ENCODE measurements around the gene ESPL1.
"Not testable (repeated sequence)": the region's sequence is repeated elsewhere in the genome, so short reads cannot be mapped to it uniquely, and the experiment has no call there.

Gene ESPL1

DNA sequence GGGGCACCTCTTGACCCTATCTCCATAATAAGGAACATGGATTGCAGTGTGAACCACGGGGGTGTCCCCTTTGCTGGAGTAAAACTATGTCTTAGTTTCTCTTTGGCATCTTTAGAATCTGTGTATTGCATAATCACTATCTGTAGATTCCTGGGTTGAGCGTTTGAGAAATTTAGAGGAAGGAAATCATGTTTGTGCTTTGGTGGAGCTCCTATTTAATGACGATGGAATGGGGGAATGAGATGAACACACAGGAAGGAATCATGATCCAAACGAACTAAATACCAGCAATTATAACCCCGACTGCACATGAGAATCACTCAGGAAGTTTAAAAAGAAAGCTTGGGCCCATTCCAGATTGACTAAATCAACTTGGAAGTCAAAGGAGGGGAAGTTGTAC lies 30.1 kb downstream of the ESPL1 start:
- no peak for DNase-seq

DNA sequence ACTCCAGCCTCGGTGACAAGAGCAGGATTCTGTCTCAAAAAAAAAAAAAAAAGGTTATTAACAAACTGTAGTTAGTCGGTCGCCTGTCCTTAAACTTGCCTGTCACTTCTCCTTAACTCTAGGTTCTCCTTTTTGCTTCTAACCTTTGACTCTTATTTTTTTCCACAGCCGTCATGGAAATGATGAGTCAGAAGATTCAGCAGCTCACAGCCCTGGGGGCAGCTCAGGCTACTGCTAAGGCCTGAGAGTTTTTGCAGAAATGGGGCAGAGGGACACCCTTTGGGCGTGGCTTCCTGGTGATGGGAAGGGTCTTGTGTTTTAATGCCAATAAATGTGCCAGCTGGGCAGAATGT lies 31.0 kb downstream of the ESPL1 start:
- DNase-seq, result no peak

DNA sequence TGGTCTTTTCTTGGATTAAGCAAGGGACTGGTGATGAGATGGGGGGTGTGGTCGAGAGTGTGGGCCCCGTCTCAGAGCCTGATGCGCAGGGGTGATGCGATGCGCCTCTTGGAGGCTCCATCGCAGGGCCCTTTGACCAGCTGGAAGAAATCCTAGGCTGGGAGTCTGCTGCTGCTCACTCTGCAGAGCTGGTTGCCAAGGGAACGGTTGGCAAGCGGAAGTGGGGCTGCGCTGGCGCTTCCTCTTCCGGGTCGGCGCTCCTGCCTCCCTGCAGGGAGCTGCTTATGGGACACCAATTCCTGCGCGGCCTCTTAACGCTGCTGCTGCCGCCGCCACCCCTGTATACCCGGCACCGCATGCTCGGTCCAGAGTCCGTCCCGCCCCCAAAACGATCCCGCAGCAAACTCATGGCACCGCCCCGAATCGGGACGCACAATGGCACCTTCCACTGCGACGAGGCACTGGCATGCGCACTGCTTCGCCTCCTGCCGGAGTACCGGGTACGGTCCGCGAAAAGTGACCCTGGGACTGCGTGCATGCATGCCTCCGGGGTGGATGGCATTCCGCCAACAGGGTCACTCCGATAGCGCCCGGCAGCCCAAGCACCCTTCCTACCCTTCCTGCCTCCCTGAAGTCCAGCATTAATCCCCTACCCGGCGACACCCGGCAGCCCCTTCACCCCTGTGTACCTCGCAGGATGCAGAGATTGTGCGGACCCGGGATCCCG lies 31.5 kb downstream of the ESPL1 start, which contains the start of gene MYG1:
Gene MYG1 (plus strand): TSS at position 242 of the 727 bp plus-strand sequence. CDS start 43 bp downstream, at position 285.
- DNase-seq, result peak; percentile 28 to 94 (median 83)

DNA sequence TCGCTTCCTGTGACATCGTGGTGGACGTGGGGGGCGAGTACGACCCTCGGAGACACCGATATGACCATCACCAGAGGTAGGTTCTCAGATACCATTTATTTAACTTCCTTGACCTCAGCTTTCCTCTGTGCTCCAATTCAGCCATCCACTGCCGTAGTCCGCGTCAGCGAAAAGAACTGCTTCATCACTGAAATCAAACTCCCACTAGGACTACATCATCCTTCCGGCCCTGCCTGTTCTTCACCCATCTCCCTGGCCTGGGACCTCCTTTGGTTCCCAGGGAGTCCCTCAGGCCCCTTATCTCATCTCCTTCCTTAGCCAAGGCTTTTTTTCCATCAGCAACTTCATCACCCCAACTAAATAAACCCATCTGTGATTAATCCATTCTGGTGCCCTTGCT lies 32.1 kb downstream of the ESPL1 start:
- peak in 2 of 51 donors; percentile 30 to 43 for DNase-seq

GRCh38 chr12:53302903-53303302 lies 34.8 kb downstream of the ESPL1 start:
- DNase-seq, result no peak

- no peak for DNase-seq
Observed at GRCh38 chr12:53306826-53307225, 38.7 kb downstream of the ESPL1 start.

GRCh38 chr12:53308276-53308675 lies 40.2 kb downstream of the ESPL1 start:
- no peak for DNase-seq

GRCh38 chr12:53313996-53314395 lies 45.9 kb downstream of the ESPL1 start:
- DNase-seq, result no peak

DNA sequence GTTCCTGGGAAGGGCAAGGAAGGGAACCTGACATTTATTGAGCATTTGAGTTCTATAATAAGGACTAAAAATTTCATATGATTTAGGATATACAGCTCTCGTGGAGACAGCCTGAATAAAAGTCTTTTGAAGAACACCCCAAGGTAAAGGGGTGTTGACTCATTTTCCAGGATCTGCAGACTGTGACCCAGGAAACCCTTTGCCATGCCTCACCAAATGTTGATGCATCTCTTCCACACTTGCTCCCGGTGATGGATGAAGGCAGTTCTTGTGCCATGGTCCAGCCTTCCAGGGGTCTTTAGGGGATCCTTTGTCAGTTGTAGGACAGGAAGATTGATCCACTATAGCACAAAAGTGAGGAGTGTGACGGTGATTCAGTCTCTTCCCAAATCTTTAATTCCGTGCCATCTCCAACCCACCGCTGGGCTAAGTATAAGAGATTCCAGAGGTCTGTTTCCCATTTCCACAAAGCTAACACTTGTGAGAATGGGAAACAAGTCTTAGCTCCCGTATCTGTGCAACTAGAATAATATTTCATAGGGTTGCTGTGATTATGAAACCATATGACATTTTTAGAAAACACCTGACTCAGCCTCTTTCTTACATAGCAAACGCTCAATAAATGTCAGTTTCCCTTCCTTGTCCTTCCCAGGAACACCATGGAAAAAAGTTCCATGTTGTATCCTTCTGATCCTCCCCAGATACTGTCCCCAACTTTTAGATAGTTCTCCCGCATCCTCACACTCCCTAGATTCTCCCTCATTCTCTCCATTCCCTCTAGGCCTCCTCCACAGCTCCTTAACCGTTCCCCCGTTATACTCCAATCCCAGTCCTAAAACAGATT lies 52.5 kb downstream of the ESPL1 start:
- DNase-seq, result no peak

DNA sequence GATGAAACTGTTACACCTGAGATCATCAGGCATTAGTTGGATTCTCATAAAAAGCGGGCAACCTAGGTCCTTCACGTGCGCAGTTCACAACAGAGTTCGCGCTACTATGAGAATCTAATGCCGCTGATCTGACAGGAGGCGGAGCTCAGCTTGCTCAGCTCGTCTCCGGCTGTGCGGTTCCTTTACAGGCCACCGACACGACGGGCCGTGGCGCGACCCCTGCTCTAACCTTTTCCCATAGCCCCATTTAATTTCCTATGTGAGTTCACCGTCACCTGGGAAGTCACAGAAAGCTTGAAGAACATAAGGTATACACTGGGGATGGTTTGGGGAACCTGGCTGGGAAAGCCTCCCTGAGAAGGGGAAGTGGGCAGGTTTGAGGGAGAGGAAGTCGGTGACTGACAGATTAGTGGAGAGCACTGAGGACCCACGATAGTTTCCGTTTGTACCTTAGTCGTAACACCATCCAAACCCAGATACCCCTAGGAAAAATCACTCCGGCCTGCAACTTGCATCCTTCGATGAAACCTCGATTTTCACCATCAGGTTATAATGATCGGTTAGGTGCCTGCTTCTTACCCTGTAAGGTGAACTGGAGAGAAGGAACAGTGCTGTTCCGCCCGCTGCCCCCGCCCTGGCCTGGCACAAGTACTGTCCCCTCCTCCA lies 56.1 kb downstream of the ESPL1 start:
- DNase-seq, result peak in 8 of 51 donors; percentile 12 to 50 (median 34)

- DNase-seq, result peak in 50 of 51 donors; percentile 43 to 94 (median 84)
Observed at GRCh38 chr12:53324779-53325510, 56.8 kb downstream of the ESPL1 start.

GRCh38 chr12:53325511-53326061 lies 57.5 kb downstream of the ESPL1 start:
- DNase-seq, result peak in 50 of 51 donors; percentile 20 to 91 (median 73)

GRCh38 chr12:53326460-53327185 lies 58.5 kb downstream of the ESPL1 start:
- no peak for DNase-seq

DNA sequence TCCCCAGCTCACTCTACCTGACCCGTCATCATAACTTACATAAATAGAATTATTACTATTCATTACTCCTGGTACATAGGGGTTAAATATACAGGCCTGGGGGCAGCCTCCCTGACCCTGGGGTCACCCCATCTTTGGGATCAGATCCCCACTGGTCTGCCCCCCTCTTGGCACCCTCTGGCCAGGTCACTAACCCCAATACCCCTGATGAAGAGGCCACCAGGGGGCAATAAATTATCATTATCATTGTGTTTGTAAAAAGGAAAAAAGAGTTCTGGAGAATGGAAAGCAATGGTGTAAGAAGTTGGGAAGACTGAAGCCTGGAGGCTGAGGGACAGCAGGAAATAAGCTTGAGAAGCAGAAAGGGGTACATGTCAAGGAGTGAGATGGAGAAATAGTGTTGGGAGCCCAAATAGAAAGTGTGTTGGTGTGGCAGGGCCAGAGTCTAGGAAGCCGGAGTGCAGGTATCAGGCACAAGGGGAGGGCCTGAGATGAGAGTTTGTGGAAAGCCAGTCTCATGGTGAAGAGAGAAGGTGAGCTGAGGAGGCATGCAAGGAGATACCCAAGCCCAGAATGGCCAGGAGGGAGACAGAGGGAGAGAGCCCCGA lies 59.4 kb downstream of the ESPL1 start:
- DNase-seq, result peak in 1 of 51 donors; percentile 8

DNA sequence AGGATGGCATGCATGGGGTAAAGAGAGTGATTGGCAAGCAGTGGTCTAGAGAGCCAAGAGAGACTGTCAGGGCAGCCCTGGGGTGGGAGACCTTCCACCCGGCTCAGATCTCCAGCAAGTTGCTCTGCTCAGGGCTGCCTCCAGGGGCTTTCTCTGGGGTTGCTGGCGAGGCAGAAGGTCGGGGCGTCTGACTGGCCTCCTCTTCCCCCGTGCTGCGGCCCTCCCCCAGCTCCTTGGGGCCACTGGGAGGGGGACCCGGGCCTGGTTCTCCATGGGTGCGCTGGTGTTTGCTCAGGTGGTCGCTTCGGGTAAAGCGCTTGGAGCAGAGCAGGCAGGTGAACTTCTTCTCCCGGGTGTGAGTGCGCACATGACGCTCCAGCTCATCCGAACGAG lies 59.9 kb downstream of the ESPL1 start:
- DNase-seq, result no peak

- no peak for DNase-seq
Observed at GRCh38 chr12:53330671-53331070, 62.6 kb downstream of the ESPL1 start.

- not testable (repeated sequence) for DNase-seq
Observed at GRCh38 chr12:53332339-53332738, 64.2 kb downstream of the ESPL1 start.

- DNase-seq, result no peak
Observed at GRCh38 chr12:53332744-53333143, 64.6 kb downstream of the ESPL1 start.

DNA sequence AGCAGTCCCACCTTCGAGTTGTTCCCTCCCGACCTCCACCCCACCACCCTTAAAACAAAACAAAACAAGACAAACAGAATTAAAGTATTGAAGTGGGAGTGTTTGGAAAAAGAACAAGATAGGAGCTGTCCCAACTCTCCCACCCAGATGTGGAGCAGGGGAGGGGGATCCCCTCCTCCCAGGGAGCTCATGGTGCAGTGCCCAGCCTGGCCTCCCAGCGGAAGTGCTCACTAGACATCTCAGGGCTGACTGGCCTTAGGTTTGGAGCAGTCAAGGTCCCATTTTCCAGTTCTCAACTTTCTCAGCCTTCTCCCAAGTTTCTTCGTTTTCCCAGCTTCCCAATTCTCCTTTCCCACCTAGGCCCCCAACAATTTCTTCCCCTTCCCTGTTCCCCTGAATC lies 65.2 kb downstream of the ESPL1 start:
- no peak for DNase-seq

- no peak for DNase-seq
Observed at GRCh38 chr12:53333845-53334244, 65.7 kb downstream of the ESPL1 start.
